ENCODE results near the gene CFAP54. TPM values are rescaled to one million over a fixed set of nuclear protein-coding genes. Genes with fewer than 3 reads are reported as not detected.

The CFAP54 gene
- polyA plus RNA-seq, 1 donor from 2014 or later = 1.1 TPM

GRCh38 chr12:96880220-96880619, 390.8 kb downstream of the CFAP54 start:
- no peak overlapping the region for H3K27ac ChIP-seq (ENCODE audit: low read length)
- no peaks in the 10 kb centered on the region for H3K36me3 ChIP-seq (ENCODE audit: insufficient read depth, low read length)
- no peaks in the 10 kb centered on the region for H3K79me2 ChIP-seq (replicated peaks; ENCODE audit: insufficient read depth, low read length)
- no peak for TF ChIP-seq EZH2 (IDR thresholded peaks at IDR 0.05; ENCODE audit: borderline replicate concordance, insufficient read depth, low read length, poor library complexity, severe bottlenecking)
- no peak for TF ChIP-seq POLR2AphosphoS5 (IDR thresholded peaks at IDR 0.05)
- no peak for TF ChIP-seq EP300 (conservative IDR thresholded peaks at IDR 0.05; ENCODE audit: poor library complexity, severe bottlenecking)
- no peak for TF ChIP-seq RAD21 (conservative IDR thresholded peaks at IDR 0.05)
- TF ChIP-seq REST (IDR thresholded peaks at IDR 0.05; ENCODE audit: borderline replicate concordance) = no peak
- TF ChIP-seq TAF1 (IDR thresholded peaks at IDR 0.05; ENCODE audit: low read depth) = no peak
- TF ChIP-seq SMC3 (conservative IDR thresholded peaks at IDR 0.05; ENCODE audit: poor library complexity) = no peak
- no peak for TF ChIP-seq MXI1 (conservative IDR thresholded peaks at IDR 0.05; ENCODE audit: poor library complexity, severe bottlenecking)
- no peak for TF ChIP-seq CTCF (IDR thresholded peaks at IDR 0.05; ENCODE audit: poor library complexity, severe bottlenecking)
- no peak overlapping the region for H3K4me2 ChIP-seq (ENCODE audit: low read length)
- H3K9ac ChIP-seq (ENCODE audit: low read length) = no peak overlapping the region
- H3K9me2 ChIP-seq (ENCODE audit: insufficient read depth, low read length) = no peaks in the 10 kb centered on the region
- no peaks in the 10 kb centered on the region for H3F3A ChIP-seq (ENCODE audit: insufficient read depth, low read length, poor library complexity, severe bottlenecking)
- no peaks in the 10 kb centered on the region for H3K9me3 ChIP-seq (ENCODE audit: low read length)
- H3K4me3 ChIP-seq (ENCODE audit: low read length) = no peak overlapping the region
- H3K27me3 ChIP-seq (ENCODE audit: insufficient read depth, low read depth, low read length) = no peaks in the 10 kb centered on the region
- no peaks in the 10 kb centered on the region for H4K20me1 ChIP-seq (ENCODE audit: insufficient read depth)
- H2AFZ ChIP-seq (ENCODE audit: low read depth, low read length) = no peak overlapping the region

GRCh38 chr12:96881608-96882007, 392.2 kb downstream of the CFAP54 start:
- Histone ChIP-seq H3K27me3 (ENCODE audit: insufficient read depth, low read depth, low read length) (no peaks in the 10 kb centered on the region), H3F3A (ENCODE audit: insufficient read depth, low read length, poor library complexity, severe bottlenecking) (no peaks in the 10 kb centered on the region), H3K79me2 (replicated peaks; ENCODE audit: insufficient read depth, low read length) (no peaks in the 10 kb centered on the region), H3K27ac (ENCODE audit: low read length) (no peak overlapping the region), H3K9me2 (ENCODE audit: insufficient read depth, low read length) (no peaks in the 10 kb centered on the region), H3K9me3 (ENCODE audit: low read length) (no peaks in the 10 kb centered on the region), H3K4me2 (ENCODE audit: low read length) (no peak overlapping the region), H3K36me3 (ENCODE audit: insufficient read depth, low read length) (no peaks in the 10 kb centered on the region), H3K4me3 (ENCODE audit: low read length) (no peak overlapping the region), H4K20me1 (ENCODE audit: insufficient read depth) (no peaks in the 10 kb centered on the region), H2AFZ (ENCODE audit: low read depth, low read length) (no peak overlapping the region), H3K9ac (ENCODE audit: low read length) (no peak overlapping the region)
- no peak for TF ChIP-seq TAF1 (IDR thresholded peaks at IDR 0.05; ENCODE audit: low read depth)
- no peak for TF ChIP-seq EZH2 (IDR thresholded peaks at IDR 0.05; ENCODE audit: borderline replicate concordance, insufficient read depth, low read length, poor library complexity, severe bottlenecking)

GRCh38 chr12:96882862-96883261, 393.5 kb downstream of the CFAP54 start:
- no peaks in the 10 kb centered on the region for H3F3A ChIP-seq (ENCODE audit: insufficient read depth, low read length, poor library complexity, severe bottlenecking)
- no peak overlapping the region for H3K27ac ChIP-seq (ENCODE audit: low read length)
- H2AFZ ChIP-seq (ENCODE audit: low read depth, low read length) = no peak overlapping the region
- H3K4me2 ChIP-seq (ENCODE audit: low read length) = no peak overlapping the region
- H3K9me2 ChIP-seq (ENCODE audit: insufficient read depth, low read length) = no peaks in the 10 kb centered on the region
- H3K9me3 ChIP-seq (ENCODE audit: low read length) = no peaks in the 10 kb centered on the region
- no peaks in the 10 kb centered on the region for H3K27me3 ChIP-seq (ENCODE audit: insufficient read depth, low read depth, low read length)
- H3K36me3 ChIP-seq (ENCODE audit: insufficient read depth, low read length) = no peaks in the 10 kb centered on the region
- no peak overlapping the region for H3K9ac ChIP-seq (ENCODE audit: low read length)
- TF ChIP-seq MXI1 (conservative IDR thresholded peaks at IDR 0.05; ENCODE audit: poor library complexity, severe bottlenecking) (no peak), RAD21 (conservative IDR thresholded peaks at IDR 0.05) (no peak), EP300 (conservative IDR thresholded peaks at IDR 0.05; ENCODE audit: poor library complexity, severe bottlenecking) (no peak), CTCF (IDR thresholded peaks at IDR 0.05; ENCODE audit: poor library complexity, severe bottlenecking) (no peak), TAF1 (IDR thresholded peaks at IDR 0.05; ENCODE audit: low read depth) (no peak), EZH2 (IDR thresholded peaks at IDR 0.05; ENCODE audit: borderline replicate concordance, insufficient read depth, low read length, poor library complexity, severe bottlenecking) (no peak), SMC3 (conservative IDR thresholded peaks at IDR 0.05; ENCODE audit: poor library complexity) (no peak), POLR2AphosphoS5 (IDR thresholded peaks at IDR 0.05) (no peak), REST (IDR thresholded peaks at IDR 0.05; ENCODE audit: borderline replicate concordance) (no peak)
- H3K4me3 ChIP-seq (ENCODE audit: low read length) = no peak overlapping the region
- H4K20me1 ChIP-seq (ENCODE audit: insufficient read depth) = no peaks in the 10 kb centered on the region
- no peaks in the 10 kb centered on the region for H3K79me2 ChIP-seq (replicated peaks; ENCODE audit: insufficient read depth, low read length)

Data from neural cell (in vitro differentiated cells).